Measurements from ENCODE around the gene AGER. TPM values are rescaled to one million over a fixed set of nuclear protein-coding genes. Genes with fewer than 3 reads are reported as not detected.
A peak's percentile ranks its signal among the peaks of the same experiment; 100 is the strongest.

Gene AGER
- total and polyA plus RNA-seq, 9 of the 15 experiments (the other 6 are each of a cell fraction or from before 2014, with no cell fraction given) = 1.2 to 11.5 (median 4.1) TPM

- TF ChIP-seq MGA (IDR thresholded peaks at IDR 0.05) (no peak), POU5F1 (IDR thresholded peaks at IDR 0.05; ENCODE audit: borderline replicate concordance, low read depth, low read length, partially characterized antibody) (no peak), ZKSCAN3 (CRISPR knock-in tag; IDR thresholded peaks at IDR 0.05) (no peak), ZNF23 (CRISPR knock-in tag; IDR thresholded peaks at IDR 0.05) (0 out of 2 replicates have a peak, but pooled peaks have one; percentile 24), HDGF (IDR thresholded peaks at IDR 0.05) (no peak), AFF1 (IDR thresholded peaks at IDR 0.05; ENCODE audit: low read depth in 1 of 2, partially characterized antibody in 2 of 2) (peak in 1 of 2 experiments; percentile 79), SMC3 (conservative IDR thresholded peaks at IDR 0.05; ENCODE audit: insufficient read depth, low read depth, low read length) (no peak), SAP30 (IDR thresholded peaks at IDR 0.05; ENCODE audit: borderline replicate concordance, insufficient read depth, low read depth, low read length, poor library complexity, severe bottlenecking) (no peak), DNMT1 (IDR thresholded peaks at IDR 0.05) (peak; percentile 88; the same call in 1 of the 2 replicates)
Observed at GRCh38 chr6:32131439-32131948, 52.6 kb downstream of the AGER start (continued).
